Mesothelial cell of epicardium (in vitro differentiated cells): Measurements from ENCODE around the gene TTC23L. TPM values are rescaled to one million over a fixed set of nuclear protein-coding genes. Genes with fewer than 3 reads are reported as not detected.

ENCODE experiments used
- DNase-seq, 2 experiments: peaks; one replicate each; pipeline ENCODE4 v3.0.0; 2021; ENCODE audit warnings: low spot score in 2 of 2; ENCODE audit not compliant: unreplicated experiment in 2 of 2
- H3K27ac Mint-ChIP-seq: 2 replicates; pipeline ENCODE4 v1.8.0; 2021; ENCODE audit warnings: mixed read lengths
- H3K27me3 Mint-ChIP-seq: 2 replicates; pipeline ENCODE4 v1.8.0; 2021; ENCODE audit warnings: low read depth, mixed read lengths
- H3K36me3 Mint-ChIP-seq: 2 replicates; pipeline ENCODE4 v1.8.0; 2021; ENCODE audit warnings: mixed read lengths
- H3K4me1 Mint-ChIP-seq: 2 replicates; pipeline ENCODE4 v1.8.0; 2021; ENCODE audit warnings: mixed read lengths
- H3K4me3 Mint-ChIP-seq: 2 replicates; pipeline ENCODE4 v1.8.0; 2021; ENCODE audit warnings: mild to moderate bottlenecking, moderate library complexity, mixed read lengths
- H3K9me3 Mint-ChIP-seq: 2 replicates; pipeline ENCODE4 v1.8.0; 2021; ENCODE audit warnings: mixed read lengths
- total RNA-seq: library from RNA; stranded (reverse); gene quantifications from 3 replicates; pipeline ENCODE4 v1.2.1, GENCODE V29; 2021
- TF ChIP-seq, protein P1 (sequence below): fragments of 200-600 bp; sonication (generic); IDR thresholded peaks from one replicate; pipeline ENCODE4 v1.5.0; 2021; ENCODE audit warnings: antibody characterized with exemption; ENCODE audit not compliant: unreplicated experiment

The TTC23L gene
- total RNA-seq, 1 donor from 2014 or later: 2.6 TPM

DNA sequence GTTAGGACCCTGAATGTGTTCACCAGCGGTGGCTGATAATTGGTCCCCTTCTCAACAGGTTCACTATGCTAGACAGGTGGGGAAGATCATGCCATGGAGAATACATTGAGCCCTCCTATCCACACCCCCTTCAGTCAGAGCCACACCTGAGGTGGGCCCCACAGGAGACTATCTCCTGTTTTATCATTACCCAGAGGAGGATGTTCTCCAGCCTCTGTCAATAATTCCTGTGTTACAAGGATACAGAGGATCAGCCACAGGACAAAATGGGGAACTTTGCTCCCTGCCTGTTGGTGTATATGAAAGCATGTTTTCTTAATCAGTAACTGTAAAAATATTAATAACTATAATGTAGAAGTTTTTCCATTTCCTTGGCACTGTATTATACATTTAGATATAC, 50.4 kb downstream of the TTC23L start:
- TF ChIP-seq, protein P1, sequence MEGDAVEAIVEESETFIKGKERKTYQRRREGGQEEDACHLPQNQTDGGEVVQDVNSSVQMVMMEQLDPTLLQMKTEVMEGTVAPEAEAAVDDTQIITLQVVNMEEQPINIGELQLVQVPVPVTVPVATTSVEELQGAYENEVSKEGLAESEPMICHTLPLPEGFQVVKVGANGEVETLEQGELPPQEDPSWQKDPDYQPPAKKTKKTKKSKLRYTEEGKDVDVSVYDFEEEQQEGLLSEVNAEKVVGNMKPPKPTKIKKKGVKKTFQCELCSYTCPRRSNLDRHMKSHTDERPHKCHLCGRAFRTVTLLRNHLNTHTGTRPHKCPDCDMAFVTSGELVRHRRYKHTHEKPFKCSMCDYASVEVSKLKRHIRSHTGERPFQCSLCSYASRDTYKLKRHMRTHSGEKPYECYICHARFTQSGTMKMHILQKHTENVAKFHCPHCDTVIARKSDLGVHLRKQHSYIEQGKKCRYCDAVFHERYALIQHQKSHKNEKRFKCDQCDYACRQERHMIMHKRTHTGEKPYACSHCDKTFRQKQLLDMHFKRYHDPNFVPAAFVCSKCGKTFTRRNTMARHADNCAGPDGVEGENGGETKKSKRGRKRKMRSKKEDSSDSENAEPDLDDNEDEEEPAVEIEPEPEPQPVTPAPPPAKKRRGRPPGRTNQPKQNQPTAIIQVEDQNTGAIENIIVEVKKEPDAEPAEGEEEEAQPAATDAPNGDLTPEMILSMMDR: no peak
- H3K4me3 Mint-ChIP-seq: no peak overlapping the region
- H3K27ac Mint-ChIP-seq: no peak overlapping the region
- no peaks in the 10 kb centered on the region for H3K27me3 Mint-ChIP-seq
- no peaks in the 10 kb centered on the region for H3K9me3 Mint-ChIP-seq
- H3K4me1 Mint-ChIP-seq: peaks cover 14% of the 10 kb centered on the region
- no peaks in the 10 kb centered on the region for H3K36me3 Mint-ChIP-seq
- no peak for DNase-seq

DNA sequence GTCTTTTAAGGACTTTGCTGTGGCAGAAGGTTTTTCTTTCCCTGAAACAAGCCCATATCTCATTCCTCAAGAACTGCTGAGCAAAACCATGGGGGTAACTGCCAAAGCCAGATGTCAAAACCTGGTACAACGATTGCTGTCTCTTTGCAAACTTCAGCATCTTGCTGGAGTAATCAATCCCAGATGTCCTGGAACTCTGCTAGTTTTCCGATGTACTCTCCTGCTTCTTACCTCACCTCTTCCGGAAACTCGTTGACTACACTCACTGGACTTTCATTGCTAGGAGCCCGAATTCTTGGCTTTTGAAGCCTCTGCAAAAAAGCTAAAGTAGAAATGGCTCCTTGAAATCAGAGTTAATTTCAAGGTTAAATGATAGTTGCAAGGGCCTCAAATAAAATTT, 53.0 kb downstream of the TTC23L start:
- Mint-ChIP-seq H3K36me3 (no peaks in the 10 kb centered on the region), H3K4me3 (no peak overlapping the region), H3K27ac (peak overlapping the region; percentile 18), H3K9me3 (no peaks in the 10 kb centered on the region), H3K27me3 (no peaks in the 10 kb centered on the region), H3K4me1 (peaks cover 16% of the 10 kb centered on the region)
- TF ChIP-seq, protein P1: no peak
- no peak for DNase-seq

DNA sequence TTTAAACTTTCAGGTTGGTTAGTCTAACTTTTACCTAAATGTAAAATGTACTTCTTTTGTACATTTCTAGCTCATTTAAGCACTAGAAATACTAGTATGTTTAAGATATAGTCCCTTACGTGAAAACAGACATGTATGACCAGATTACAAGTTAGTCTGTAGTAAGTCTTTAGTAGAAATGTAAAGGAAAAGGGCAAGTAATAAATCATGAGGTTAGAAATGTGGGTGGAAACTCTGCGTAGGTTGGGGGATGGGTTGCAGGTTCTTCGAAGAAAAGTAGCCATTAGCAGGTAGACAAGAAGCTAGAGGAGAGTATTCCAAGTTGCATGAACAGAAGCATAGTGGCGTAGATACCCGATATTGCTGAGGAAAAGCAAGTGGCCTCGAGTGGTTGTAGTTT, 53.5 kb downstream of the TTC23L start:
- no peak overlapping the region for H3K4me3 Mint-ChIP-seq
- TF ChIP-seq, protein P1: no peak
- peaks cover 16% of the 10 kb centered on the region for H3K4me1 Mint-ChIP-seq
- no peaks in the 10 kb centered on the region for H3K9me3 Mint-ChIP-seq
- H3K27ac Mint-ChIP-seq: no peak overlapping the region
- H3K36me3 Mint-ChIP-seq: no peaks in the 10 kb centered on the region
- no peaks in the 10 kb centered on the region for H3K27me3 Mint-ChIP-seq
- no peak for DNase-seq

DNA sequence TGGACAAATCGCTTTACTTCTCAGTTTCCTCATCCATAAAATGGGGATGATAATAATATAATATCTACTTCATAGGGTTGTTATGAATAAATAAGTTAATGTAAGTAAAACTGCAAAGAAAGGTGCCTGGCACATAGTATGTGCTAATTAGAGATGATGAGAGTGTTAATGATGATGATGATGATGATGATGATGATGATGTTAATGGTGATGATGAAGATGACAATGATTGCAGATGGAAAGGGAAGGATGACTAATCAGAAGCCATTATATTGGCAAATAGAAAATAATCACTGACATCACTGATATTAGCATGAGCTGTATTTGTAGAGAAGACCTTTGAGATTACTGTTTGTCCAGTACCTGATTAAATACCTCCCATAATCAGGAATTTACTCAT, 55.8 kb downstream of the TTC23L start:
- no peaks in the 10 kb centered on the region for H3K9me3 Mint-ChIP-seq
- DNase-seq: no peak
- no peak overlapping the region for H3K27ac Mint-ChIP-seq
- no peak overlapping the region for H3K4me3 Mint-ChIP-seq
- H3K27me3 Mint-ChIP-seq: no peaks in the 10 kb centered on the region
- peaks cover 23% of the 10 kb centered on the region for H3K4me1 Mint-ChIP-seq
- H3K36me3 Mint-ChIP-seq: no peaks in the 10 kb centered on the region
- TF ChIP-seq, protein P1: no peak

DNA sequence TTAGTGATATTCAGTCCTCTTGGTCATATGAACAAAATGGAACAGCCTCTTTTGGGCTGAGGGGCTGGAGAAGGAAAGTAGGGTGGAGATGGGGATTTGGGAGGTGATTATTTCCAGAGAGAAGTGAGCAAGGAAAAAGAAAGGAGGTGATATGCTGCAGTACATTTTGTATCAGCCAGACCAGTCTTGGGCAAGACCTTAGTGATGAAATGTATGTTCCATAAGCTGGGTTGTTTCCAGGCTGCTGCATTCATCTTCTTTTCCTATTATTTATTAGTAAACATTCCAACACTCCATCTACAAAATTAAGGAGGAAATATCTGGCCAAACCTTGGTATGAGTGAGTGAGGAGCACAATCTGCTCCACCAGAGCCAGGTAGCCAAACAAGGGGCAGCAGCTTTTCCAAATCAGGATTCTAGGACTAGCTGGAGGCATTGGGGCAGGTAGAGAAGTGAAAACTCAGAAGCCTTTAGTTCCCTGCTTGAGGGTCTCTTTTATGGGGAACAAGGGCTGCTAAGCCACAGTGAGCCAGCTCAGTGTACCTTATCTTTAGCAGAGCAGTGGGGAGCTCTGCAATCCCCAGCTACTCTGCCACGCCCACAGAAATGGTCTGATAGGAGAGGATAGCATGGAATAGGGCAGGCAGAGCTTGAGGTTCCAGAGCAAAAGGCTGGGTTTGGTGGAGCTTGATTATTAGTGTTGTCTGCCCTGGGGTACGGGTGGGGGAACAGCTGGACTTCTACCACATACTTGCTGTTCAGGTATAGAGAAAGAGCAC, 56.9 kb downstream of the TTC23L start:
- DNase-seq: no peak
- Mint-ChIP-seq H3K36me3 (no peaks in the 10 kb centered on the region), H3K27me3 (no peaks in the 10 kb centered on the region), H3K27ac (no peak overlapping the region), H3K4me3 (no peak overlapping the region), H3K9me3 (no peaks in the 10 kb centered on the region), H3K4me1 (peaks cover 23% of the 10 kb centered on the region)
- TF ChIP-seq, protein P1: no peak

DNA sequence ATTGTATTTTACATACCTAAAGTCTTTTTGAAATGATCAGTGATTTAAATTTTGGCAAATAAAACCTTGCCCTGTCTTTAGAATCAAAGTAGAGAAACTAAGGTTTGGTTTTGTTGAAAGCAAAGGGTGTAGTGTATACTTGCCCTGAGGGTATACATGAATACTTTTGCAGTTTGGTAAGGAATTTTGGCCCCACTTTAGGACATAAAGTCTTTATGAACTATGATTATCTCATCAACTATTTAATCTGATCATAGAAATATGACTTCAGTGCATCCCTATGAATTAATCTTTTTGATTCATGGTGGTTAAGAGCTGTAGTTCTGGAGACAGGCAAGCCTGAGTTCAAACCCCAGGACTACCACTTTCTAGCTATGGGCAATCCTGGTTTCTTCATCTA, 58.7 kb downstream of the TTC23L start:
- no peak overlapping the region for H3K4me3 Mint-ChIP-seq
- H3K27me3 Mint-ChIP-seq: no peaks in the 10 kb centered on the region
- DNase-seq: no peak
- peaks cover 10% of the 10 kb centered on the region for H3K4me1 Mint-ChIP-seq
- no peaks in the 10 kb centered on the region for H3K9me3 Mint-ChIP-seq
- H3K27ac Mint-ChIP-seq: no peak overlapping the region
- TF ChIP-seq, protein P1: no peak
- peaks cover 3% of the 10 kb centered on the region for H3K36me3 Mint-ChIP-seq
